ENCODE measurements around the gene FKBP8. TPM values are rescaled to one million over a fixed set of nuclear protein-coding genes. Genes with fewer than 3 reads are reported as not detected.

The FKBP8 gene
- total RNA-seq, 1 donor from 2014 or later: 220 TPM

- TF ChIP-seq CTCF (IDR thresholded peaks at IDR 0.05; ENCODE audit: unreplicated experiment): no peak
- Mint-ChIP-seq H3K9me3 (ENCODE audit: low read depth) (no peaks in the 10 kb centered on the region), H3K27me3 (no peaks in the 10 kb centered on the region), H3K4me1 (ENCODE audit: low read depth) (peaks cover 18% of the 10 kb centered on the region), H3K4me3 (ENCODE audit: low read depth) (no peak overlapping the region), H3K27ac (no peak overlapping the region), H3K36me3 (ENCODE audit: insufficient read depth) (no peaks in the 10 kb centered on the region)
- no peak for DNase-seq (ENCODE audit: low spot score, unreplicated experiment)
These were observed 42.6 kb downstream of the FKBP8 start for GRCh38 chr19:18500799-18501198.

DNA sequence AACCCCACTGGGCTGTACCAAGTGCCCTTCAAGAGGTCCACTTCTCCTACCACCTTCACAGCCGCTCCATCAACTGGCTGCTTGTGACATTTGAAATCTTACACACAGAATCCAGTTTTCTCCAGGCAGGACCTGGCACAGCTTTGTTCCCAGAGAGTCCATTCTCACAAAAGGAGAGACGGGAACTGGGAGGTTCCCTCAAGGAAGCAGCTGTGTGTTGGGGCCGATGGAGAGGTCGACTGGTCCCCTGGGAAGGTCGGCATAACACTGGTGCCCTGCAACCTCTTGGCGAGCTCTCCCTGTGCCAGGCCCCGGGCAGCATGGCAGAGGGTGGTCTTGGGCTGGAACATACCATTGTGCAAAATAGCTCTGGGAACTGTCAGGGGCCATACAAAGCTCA is 43.0 kb downstream of the FKBP8 start:
- Mint-ChIP-seq H3K9me3 (ENCODE audit: low read depth) (no peaks in the 10 kb centered on the region), H3K27ac (no peak overlapping the region), H3K4me3 (ENCODE audit: low read depth) (no peak overlapping the region), H3K27me3 (no peaks in the 10 kb centered on the region), H3K4me1 (ENCODE audit: low read depth) (peaks cover 16% of the 10 kb centered on the region), H3K36me3 (ENCODE audit: insufficient read depth) (no peaks in the 10 kb centered on the region)
- TF ChIP-seq CTCF (IDR thresholded peaks at IDR 0.05; ENCODE audit: unreplicated experiment): no peak
- DNase-seq (ENCODE audit: low spot score, unreplicated experiment): no peak

DNA sequence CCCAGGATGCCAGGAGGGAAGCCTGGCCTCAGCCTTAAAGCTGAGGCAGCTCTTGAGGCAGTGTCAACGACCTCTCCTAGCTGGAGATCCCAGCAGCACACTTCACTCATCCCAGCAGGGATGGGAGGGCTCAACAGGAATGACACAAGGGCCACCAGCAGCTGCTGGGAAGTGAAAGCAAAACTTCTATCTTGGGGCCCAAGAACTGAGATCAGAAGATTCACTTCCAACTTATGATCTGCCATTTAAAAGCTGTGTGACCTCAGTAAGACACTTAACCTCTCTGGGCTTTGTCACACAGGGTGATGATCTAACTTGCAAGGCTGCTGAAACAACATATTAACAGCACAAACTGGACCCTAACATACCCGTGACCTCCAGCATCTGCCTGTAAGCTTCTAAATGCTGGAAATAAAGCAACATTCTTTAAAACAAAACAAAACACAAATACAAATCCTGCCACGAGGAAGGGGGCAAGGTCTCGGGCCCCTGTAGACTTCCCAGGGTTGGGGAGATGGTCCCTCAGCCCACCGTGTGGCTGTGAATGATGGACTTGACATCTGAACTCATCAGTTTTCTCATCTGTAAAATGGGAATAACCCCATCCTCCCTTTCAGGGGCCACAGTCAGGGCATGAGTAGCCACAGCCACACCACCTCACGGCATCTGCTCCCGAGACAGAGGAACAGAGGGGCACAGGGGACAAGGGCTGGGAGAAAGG is 44.2 kb downstream of the FKBP8 start:
- H3K27ac Mint-ChIP-seq: no peak overlapping the region

DNA sequence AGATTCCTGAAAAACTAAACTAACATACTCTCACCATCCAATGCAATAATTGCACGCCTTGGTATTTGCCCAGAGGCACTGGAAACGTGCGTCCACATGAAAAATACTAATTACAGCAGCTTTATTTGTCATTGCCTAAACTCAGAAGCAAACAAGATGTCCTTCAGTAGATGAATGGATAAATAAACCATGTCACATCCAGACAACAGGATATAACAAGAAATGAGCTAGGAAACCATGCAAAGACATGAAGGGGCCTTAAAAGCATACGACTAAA is 46.5 kb downstream of the FKBP8 start:
- Mint-ChIP-seq H3K27me3 (no peaks in the 10 kb centered on the region), H3K4me3 (ENCODE audit: low read depth) (no peak overlapping the region), H3K36me3 (ENCODE audit: insufficient read depth) (no peaks in the 10 kb centered on the region), H3K4me1 (ENCODE audit: low read depth) (no peaks in the 10 kb centered on the region), H3K27ac (no peak overlapping the region), H3K9me3 (ENCODE audit: low read depth) (no peaks in the 10 kb centered on the region)
- DNase-seq (ENCODE audit: low spot score, unreplicated experiment): no peak
- TF ChIP-seq CTCF (IDR thresholded peaks at IDR 0.05; ENCODE audit: unreplicated experiment): no peak

More for the DNA sequence above, 44.2 kb downstream of the FKBP8 start:
- peaks cover 4% of the 10 kb centered on the region for H3K4me1 Mint-ChIP-seq (ENCODE audit: low read depth)
- H3K9me3 Mint-ChIP-seq (ENCODE audit: low read depth): no peaks in the 10 kb centered on the region
- DNase-seq (ENCODE audit: low spot score, unreplicated experiment): no peak
- no peaks in the 10 kb centered on the region for H3K27me3 Mint-ChIP-seq
- no peak for TF ChIP-seq CTCF (IDR thresholded peaks at IDR 0.05; ENCODE audit: unreplicated experiment)
- no peak overlapping the region for H3K4me3 Mint-ChIP-seq (ENCODE audit: low read depth)
- H3K36me3 Mint-ChIP-seq (ENCODE audit: insufficient read depth): no peaks in the 10 kb centered on the region

DNA sequence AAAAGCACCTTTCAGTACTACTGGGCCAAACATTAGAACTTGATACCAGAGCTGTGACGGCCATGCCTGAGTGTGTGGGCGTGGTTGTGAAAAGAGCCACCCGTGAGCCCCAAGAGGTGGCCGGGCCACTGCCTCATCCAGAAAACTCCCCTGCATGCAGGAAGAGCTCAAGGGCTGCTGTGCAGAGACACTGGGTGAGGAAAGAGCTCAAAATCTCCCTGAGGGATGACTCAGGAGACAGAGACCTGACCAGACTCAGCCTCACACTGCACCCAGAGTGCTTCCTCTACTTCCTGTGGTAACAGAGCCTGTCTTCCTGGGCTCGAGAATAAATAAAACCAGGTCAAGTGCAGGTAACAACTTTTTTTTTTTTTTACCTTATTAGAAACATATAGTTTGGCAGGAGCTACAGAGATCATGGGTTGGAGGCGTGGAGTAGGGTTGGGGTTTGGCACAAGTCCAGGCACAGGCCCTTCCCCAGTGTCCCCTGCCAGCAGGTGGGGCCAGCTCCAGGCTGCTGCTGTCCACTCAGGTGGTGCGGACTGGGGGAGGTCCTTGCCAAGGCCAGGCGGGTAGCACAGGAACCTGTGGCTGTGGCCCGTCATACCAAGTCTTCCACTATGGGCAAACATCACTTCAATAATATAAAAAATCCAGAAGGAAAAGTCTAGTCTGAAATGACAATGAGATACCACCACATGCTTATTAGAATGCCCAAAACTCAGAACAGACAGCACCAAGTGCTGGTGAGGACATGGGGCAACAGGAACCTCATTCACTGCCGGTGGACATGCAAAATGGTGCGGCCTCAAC is 47.0 kb downstream of the FKBP8 start:
- Mint-ChIP-seq H3K27me3 (no peaks in the 10 kb centered on the region), H3K36me3 (ENCODE audit: insufficient read depth) (no peaks in the 10 kb centered on the region), H3K27ac (no peak overlapping the region), H3K4me3 (ENCODE audit: low read depth) (no peak overlapping the region), H3K9me3 (ENCODE audit: low read depth) (no peaks in the 10 kb centered on the region), H3K4me1 (ENCODE audit: low read depth) (no peaks in the 10 kb centered on the region)
- DNase-seq (ENCODE audit: low spot score, unreplicated experiment): no peak
- no peak for TF ChIP-seq CTCF (IDR thresholded peaks at IDR 0.05; ENCODE audit: unreplicated experiment)

Data from progenitor cell of endocrine pancreas (in vitro differentiated cells).